HG02938 (cell line): ENCODE measurements around the gene MKKS.

Source experiments
- ATAC-seq: cut with Tn5 transposase; IDR thresholded peaks from one replicate; pipeline ENCODE4 v1.9.1; 2021; ENCODE audit warnings: mild to moderate bottlenecking, moderate library complexity; ENCODE audit not compliant: unreplicated experiment

Gene MKKS

DNA sequence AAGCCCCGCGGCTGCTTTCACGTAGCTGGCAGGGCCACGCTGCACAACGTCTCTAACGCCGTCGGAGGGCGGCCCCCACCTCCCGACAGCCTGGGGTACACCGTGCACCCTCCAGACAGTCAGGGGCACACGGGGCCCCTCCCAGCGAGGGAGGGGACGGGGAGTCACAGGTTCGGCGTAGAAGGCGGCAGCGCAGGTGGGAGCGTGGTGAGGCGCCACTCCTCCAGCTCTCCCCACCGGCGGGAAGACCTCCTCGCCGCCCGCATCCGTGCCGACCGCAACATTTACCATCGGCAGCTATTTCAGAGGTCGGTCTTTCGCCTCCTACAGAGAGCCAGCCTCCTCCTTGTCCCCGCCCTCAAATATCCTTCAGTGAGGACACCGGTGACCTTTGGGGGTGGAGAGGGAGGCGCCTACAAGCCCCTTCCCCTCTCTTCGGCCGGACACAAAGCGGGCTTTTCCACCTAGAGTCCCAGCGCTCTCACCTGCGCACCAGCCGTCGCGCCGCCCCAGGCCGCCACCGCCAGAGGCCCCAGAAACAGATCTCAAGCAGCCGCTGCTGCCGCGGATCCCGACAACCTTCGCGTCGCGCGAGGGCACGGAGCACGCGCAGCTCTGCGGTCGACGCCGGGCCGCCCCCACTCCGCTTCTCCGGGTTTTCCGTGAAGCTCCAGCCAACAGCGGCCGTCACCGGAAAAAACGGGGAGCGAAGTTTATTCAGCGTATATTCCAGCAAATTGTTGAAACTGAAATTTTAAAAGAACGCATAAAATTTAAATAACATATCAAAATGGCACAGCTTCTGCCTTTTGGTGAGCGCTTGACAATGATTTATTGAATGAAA is at the start of gene MKKS:
Gene MKKS (minus strand): TSS at position 600 of the 844 bp plus-strand sequence. CDS start 20,708 bp downstream, outside the sequence.
- peak; percentile 43 for ATAC-seq

DNA sequence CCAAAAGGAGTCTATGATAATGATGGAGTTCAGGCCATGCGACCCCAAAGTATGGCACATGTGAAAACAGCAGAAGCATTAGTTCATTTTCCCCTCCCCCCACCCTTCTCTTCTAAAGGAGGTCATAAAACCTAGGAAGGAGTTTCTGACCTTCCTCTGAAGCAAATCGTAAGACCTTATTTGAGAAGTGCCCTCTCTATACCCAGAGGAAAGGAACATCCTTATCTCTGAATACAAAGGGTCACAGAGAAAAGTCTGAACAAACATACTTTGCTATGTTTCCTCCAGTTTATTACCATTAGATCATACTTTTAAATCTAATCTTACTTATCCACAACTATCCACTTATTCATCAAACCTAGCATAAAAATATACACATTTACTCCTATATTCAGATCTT is 49.7 kb upstream of the MKKS start:
- ATAC-seq: no peak

DNA sequence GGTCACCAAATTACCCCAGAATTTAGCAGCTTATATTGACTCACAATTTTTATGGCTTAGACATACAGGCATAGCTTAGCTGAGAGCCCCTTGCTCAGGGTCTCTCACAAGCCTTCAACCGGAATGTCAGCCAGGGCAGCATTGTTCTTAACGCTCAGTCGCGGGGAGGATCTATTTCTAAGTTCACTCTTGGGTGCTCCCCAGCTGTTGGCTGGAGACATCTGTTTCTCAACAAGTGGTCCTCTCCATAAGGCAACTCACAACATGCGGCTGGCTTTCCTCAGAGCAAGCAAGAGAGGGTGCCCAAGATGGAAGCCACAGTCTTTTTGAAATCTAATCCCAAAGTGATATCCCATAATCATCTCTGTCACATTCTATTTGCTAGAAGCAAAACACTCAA is 47.7 kb upstream of the MKKS start:
- no peak for ATAC-seq

DNA sequence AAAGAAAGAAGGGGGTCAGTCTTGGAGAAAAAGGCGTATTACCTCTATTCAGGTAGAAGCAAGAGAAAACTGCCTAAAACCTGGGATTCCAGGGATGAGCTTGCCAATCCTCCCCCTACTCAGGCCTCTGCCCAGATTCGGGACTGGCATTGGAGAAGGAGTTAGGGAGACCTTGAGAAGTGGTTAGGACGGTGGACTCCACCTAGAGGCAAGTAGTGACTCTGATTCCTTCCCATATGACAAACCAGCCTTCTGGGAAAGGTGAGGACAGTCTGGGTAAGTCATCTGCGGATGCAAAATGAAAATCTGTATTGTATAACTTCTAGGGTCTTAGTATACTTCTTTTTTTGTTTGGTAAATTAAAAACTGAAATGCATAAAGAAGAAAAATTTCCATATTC is 44.9 kb upstream of the MKKS start:
- no peak for ATAC-seq

DNA sequence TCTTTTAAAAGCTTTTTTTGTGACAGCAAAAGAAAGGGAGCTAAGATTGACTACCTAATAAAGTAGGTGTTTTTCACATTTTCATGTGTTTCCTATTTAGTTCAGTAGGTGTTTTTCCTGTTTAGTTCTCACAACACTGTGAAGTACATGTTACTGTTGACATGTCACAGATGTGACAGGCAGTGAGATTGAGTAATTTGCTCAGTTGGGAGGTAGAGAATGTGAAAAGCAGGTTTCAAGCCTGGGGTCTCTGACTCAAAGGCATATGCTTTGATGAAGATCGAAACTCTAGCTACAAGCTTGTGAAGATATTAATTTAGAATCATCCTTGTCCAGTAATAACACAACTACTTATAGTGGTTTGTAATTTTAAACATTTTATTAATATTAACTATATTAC is 44.2 kb upstream of the MKKS start:
- peak; percentile 77 for ATAC-seq

DNA sequence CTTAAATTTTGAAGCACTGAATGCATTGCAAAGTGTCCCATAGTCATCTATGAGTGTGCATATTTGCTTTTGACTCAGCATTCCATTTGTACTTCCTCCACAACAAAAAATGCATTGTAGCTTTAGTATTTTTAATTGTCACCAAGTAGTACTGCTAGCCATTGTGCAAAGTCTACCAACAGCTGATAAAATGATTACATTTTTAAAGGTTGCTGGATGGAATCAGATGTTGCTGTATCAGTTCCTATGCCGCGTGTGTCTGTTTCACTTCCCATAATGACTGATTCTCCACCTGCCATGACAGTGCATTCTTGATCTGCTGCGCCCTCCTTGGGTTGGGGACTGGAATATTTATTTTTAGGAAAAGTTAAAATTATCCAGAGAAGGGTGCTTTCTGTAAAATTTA is 42.3 kb upstream of the MKKS start:
- ATAC-seq: peak; percentile 74

DNA sequence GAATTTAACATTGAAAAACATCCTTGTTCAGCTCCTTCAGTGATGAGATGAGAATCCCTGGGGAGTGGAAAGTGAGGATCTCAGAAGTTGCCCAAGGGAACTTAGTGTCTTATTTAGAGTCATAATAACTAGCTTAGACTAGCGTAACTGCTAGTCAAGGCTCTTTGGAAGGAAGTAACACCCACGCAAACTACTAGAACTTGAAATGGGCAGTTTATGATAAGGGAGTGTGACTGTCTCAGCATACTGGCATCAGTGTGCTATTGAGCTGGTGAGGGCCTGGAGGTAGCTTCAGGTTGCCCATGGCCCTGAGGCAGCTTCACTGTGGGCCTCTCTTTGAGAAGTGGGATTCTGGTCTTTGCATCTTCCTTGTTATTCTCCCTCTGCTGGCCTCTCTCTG is 41.2 kb upstream of the MKKS start:
- no peak for ATAC-seq

DNA sequence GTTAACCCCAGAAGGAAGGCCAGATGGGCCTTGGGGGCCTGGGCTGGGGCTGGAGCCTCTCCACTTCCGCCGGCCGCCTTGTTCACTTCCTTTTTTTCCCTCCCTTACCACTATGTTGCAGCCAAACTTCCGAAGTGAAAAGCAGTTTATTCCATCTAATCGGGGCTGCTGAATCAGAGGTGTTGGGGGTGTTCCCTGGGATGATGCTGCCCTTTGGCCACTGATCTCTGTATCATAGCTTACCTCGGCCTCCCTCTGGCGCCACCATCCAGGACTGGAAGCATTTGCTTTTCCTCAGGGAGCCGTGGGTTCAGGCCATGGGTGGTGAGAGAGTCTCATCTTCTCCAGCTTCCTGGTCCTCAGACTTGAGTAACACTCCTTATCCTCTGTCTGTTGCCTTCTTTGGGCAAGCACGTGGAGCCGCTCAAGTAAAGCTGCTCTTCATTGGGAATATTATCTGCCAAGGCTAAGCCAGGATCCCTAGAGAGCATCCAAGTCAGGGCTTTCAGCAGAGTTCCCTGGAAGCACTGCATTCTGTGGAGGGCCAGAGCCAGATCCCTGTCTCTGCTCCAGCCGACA is 40.7 kb upstream of the MKKS start:
- no peak for ATAC-seq

DNA sequence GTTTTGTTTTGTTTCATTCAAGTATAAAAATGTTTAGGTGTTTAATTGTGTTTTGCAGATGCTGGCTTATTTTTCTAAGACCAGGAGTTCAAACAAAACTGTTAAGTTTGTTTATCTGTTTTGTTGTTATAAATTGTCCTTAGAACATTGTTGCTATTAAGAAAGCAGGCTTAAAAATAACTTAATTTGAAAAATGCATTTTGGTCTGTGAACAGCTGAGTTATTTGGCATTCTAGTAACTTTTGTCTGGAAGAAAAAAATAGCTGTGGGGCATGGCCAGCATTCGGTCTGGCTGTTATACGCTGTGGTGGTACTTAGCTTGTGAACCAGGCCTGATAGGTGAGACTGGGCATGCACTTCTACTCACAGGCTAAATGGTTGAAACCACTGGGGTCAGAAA is 38.8 kb upstream of the MKKS start:
- ATAC-seq: no peak

DNA sequence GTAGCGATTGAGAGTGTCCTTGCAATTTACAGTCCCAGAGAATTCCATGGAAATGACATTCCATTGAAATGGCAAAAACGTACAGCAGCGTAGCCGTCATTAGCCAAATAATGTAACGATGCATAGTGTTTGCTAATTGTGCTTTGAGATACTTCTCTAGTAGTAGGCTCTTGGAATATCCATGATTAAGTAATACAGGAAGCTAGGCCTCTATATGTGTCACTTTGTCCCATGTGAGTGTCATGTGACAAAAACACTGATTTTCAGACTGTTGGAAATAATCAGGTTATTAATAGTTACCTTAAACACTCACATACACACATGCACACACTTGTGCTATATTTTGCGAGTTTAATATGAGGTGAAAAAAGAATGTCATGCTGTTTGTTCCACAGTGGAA is 36.3 kb upstream of the MKKS start:
- ATAC-seq: no peak

DNA sequence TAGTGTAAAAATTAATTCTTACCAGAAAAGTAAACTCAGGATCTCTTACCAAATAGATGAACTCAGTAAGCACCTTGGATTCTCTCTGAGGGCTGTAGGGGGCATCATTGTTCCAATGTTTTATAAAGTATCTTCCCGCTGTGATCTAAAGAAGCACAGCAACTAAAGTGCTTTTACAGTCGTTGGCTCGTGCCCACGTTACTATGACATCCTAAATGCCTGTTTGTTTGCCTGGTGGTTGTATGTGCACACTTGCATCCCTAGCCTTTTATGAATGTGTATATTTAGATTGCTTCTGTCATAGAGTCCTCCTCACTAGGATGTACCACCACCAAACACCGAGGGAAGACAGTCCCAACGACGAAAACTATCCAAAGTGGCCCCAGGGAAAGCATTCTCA is 35.6 kb upstream of the MKKS start:
- peak; percentile 77 for ATAC-seq

DNA sequence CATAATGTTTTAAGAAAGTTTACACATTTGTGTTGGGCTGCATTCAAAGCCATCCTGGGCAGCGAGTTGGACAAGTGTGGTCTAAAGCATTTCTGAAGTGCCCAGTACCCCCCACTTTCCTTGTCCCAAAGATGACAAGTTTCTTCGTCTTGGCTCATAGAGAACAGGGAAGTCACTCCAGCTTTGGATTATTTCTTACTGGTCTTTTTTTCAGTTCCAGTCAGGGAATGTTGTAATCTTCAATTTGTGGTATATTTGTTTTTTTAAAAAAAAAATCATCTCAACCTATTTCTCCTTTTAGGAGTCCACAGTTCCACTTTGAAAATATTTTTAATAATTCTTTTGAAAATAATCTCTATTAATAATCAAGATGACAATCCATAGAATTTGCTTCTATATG is 35.0 kb upstream of the MKKS start:
- ATAC-seq: no peak

DNA sequence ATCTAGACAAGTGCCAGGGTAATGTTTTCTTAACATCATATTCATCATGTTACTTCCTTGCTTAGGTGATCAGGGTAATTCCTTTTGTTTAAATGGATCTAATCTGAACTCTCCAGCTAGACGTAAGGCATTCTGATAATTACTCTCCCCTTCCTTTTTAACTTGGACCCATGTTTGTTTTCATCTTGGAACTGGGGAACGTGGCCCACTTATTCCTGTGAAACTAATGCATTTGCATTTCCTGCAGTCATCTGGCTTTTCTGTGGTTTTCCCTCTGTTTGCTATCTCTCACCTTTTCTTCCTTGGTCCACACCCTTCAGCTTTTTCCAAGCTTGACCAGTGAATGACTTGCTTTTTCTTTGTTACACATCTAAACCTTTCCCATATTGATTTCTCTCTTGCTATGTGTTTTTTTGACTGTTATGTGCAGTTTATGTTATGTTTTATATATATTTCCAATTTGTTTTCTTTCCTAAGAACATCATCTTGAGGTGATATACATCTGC is 34.4 kb upstream of the MKKS start:
- ATAC-seq: no peak

DNA sequence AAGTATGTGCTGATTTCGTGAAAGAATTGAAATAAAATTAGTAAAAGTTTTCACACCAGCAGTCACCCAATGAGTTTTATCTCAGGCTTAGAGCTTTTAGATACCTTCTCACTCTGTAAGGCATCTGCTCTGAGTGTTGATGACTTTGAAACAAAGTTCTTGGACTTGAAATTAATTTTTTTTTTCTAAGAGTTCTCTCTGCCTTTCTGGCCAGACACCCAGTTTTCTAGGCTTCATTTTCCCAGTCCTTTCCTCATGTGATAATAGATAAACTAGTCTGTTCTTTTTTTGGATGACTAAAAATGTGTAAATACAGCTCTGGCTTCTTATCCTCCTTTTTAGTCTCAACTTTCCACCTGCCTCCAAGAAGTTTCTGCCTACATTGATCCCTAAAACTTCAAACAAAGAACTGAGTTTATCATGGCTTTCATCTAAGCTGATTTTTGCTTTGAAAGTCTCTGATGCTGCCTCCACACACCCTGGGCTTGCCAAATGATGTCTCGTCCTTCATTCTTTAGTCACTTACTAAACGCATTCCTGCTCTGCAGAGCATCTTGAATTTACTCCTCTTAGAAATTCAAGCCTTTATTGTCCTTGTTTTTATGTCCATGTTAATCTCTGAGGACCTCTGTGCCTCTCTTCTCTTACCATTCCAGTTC is 33.8 kb upstream of the MKKS start:
- no peak for ATAC-seq

DNA sequence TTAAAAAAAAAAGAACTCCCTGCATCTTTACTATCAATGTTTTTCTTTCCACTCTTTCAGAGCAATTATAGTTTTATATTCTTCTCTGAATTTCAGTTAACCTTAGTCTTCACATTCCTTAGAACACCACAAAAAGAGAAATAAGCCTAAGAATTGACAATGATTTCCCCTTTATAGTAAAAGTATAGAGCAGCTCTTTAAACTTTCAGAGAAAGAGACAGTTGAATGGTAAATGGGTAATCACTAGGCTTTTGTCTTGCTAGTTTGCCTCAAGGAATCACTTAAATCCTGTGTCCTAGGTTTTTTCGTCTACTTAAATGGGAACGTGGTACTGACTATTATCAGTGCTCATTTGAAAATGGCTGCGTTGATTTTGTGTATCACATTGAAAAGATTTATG is 32.8 kb upstream of the MKKS start:
- ATAC-seq: no peak

DNA sequence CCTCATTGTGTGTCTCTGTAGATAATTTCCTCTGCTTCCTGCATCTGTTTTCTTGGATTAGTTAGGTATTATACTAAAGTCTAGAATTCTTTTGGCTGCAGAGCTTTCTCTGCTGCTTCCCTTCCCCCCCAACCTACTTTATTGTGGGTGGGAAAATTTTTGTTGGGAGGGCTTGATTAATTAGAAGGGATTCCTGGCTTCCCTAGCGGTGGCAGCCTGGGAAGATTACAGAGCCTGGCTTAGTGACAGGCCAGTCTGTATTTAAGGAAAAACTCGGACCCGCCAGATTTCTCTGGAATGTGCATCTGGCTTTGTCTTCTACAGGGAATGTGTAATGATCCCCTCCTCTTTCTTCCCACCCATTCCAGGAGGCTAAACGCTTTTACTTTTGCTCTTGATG is 32.3 kb upstream of the MKKS start:
- no peak for ATAC-seq

DNA sequence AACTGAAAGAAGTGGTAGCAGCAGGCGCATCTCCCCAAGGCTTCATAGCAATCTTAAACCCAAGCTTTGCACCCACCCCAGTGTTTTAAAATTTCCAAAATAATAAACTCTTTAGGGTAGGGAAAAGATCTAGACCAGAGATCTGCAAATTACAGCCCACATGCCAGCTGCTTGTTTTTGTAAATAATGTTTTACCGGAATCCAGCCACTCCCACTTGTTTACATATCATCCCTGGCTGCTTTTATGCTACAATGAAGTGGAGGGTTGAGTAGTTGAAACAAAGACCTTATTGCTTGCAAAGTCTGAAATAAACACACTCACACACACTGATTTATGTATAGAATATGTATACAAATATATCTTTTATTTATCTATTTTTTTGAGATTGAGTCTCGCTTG is 31.1 kb upstream of the MKKS start:
- no peak for ATAC-seq

DNA sequence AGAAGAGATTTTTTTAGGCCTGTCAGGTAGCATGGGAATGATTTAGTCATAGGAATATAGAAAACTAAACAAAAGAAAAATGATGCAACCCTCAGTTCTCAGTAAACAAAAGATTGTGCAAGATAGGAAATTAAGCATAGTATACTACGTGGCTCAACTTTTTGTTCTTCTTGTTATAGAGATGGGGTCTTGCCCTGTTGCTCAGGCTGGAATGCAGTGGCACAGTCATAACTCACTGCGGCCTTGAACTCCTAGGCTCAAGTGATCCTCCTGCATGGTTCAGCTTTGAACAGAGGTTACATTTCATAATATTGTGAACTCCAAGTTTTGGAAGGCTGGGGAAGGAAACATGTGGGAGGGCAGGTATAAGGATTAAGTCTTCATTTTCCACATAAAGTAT is 29.6 kb upstream of the MKKS start:
- ATAC-seq: no peak

DNA sequence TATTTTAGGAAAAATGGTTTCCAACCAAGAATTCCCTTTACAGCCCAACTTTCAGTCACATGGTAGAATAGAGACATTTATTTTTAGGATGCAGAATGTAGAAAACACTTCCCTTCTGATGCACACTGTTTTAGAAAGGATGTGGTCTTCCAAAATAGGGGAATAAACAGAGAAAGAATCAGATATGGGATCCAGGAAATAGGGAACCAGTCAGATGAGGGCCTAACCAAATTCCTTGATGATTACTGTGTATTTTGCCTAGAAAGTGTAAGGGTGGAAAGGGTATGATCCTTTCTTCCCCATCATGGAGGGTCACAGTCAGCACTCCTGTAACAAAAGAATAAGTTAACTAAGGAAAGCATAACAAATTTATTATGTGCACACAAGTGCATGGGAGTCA is 28.5 kb upstream of the MKKS start:
- no peak for ATAC-seq

DNA sequence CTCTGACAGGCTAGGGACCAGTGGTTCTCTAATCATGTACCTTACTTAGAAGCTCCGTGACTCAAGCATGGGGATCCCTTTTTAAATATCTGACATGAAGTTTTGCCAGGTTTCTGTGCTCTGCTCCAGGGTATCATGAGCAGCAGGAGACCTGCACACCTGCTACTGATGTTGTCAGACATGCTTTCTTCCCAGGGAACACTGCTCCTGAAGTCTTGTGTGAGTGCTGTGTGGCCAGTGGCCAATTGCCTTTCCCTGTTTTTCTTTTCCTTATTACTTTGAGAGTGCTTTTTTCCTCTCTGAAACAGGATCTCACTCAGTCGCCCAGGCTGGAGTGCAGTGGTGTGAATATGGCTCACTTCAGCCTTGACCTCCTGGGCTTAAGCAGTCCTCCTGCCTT is 27.5 kb upstream of the MKKS start:
- no peak for ATAC-seq

DNA sequence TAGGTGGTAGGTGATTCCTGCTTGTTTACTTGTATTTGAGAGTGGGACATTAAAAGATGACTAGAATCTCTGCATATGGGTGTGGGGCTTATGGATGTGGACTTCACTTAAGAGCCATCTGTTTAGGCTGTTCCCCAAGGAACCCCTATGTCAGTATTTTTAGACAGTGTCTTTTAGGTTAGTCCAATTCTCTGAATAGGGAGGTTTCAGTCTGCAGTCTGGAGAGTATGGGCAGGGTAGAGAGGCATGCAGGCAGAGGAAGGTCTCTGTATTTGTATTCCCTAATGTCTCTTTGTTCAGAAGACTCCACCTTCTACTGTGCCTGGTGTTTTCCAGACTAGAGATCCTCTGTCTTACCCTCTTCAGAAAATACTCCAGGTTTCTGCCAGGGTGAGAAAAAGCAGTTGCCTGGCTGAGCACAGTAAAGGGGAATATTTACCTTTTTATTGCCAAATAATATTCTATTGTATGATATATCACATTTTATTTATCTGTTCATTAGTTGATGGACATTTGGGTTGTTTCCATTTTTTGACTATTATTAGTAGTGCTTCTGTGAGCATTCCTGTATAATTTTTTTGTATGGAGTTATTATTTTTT is 20.2 kb upstream of the MKKS start:
- no peak for ATAC-seq

DNA sequence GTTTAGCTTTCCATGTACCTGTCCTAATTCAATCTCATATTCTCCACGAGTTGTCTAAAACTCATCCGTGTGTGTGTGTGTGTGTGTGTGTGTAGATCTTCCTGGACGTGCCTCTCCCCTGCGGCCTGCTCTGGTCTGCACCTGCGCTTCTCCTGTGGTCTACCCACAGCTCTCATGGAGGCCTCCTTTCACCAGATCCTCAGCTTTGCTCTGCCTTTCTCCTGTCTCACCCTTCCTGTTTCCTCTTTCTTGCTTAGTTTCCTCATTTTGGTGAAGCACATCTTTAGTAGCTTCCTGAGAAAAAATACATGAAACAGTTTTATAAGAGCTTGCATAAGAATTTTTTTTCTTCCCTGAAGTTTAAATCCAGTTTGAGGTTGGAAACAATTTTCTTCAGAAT is 19.2 kb upstream of the MKKS start:
- peak; percentile 63 for ATAC-seq
